ENCODE measurements around the gene SEC22C. TPM values are rescaled to one million over a fixed set of nuclear protein-coding genes. Genes with fewer than 3 reads are reported as not detected.
"Not testable (repeated sequence)": the region's sequence is repeated elsewhere in the genome, so short reads cannot be mapped to it uniquely, and the experiment has no call there.

The SEC22C gene
- total and polyA plus RNA-seq, 2 donors, result 46.0 to 57.8 TPM

DNA sequence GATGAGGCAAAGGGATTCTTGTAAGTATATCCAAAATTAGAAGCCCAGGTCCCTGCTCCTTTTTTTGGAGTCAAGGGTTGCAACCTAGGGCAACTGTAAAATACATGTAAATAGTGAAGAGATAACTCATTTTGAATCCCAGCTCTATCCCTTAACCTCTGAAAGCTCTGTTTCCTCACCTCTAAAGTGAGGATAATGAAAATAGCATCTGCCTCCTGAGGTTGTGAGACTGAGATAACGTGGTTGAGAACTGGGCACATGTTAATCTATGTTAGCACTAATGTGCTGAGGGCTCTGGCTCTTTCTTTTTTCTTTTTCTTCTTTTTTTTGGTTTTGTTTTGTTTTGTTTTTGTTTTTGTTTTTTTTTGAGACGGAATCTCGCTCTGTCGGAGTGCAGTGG lies 13.9 kb upstream of the SEC22C start:
- H3K36me3 ChIP-seq (ENCODE audit: insufficient read depth), result peaks cover 1% of the 10 kb centered on the region
- no peaks in the 10 kb centered on the region for H3K4me1 ChIP-seq (ENCODE audit: insufficient read depth)
- H3K4me3 ChIP-seq (ENCODE audit: low read depth, low read length), result no peak overlapping the region
- DNase-seq (ENCODE audit: extremely low spot score), result no peak
- WGBS, result 83% methylated on average over 4 of the region's 4 CpGs
- H3K27ac ChIP-seq (ENCODE audit: low read depth), result no peak overlapping the region

DNA sequence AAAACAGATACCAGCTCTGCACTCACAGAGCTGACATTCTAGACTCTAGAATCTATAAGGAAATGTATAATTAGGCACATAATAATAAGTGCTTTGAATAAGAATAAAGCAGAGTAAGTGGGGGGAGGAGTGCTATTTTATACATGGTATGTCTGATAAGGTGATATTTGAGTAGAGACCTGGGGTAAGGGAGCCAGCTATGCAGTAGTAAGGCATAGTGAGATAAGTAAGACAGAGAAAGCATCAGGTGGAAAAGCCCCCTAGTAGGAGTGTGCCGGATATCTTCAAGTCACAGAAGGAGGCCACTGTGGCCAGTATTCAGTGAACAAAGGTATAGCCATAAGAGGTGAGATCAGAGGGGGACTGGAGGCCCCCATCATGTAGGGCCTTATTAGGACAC lies 11.9 kb upstream of the SEC22C start:
- 100% methylated on average over 1 of the region's 1 CpG for WGBS
- H3K27ac ChIP-seq (ENCODE audit: low read depth), result no peak overlapping the region

DNA sequence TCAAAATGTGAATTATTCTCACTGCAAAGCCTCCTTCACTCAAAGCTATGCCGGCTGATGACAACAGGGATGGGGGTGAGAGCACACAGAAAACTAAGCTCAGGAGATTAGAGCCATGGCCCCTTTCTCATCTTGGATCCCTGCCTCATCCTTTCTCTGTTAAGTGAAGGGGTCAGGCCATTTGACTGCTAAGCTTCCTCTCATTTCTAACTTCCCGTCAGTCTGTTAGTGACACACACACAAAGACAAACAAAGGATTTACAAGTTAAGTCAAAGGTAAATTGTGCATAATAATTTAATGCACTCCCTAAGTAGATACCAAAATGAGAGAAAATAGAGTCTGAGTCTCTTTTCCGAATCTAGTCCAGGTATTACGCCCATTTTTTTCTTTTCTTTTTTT lies 10.0 kb upstream of the SEC22C start:
- 63% methylated on average over 4 of the region's 4 CpGs for WGBS
- no peak overlapping the region for H3K4me3 ChIP-seq (ENCODE audit: low read depth, low read length)

More for the DNA sequence above, 11.9 kb upstream of the SEC22C start:
- H3K36me3 ChIP-seq (ENCODE audit: insufficient read depth), result peaks cover 1% of the 10 kb centered on the region
- no peak for DNase-seq (ENCODE audit: extremely low spot score)
- no peaks in the 10 kb centered on the region for H3K4me1 ChIP-seq (ENCODE audit: insufficient read depth)
- H3K4me3 ChIP-seq (ENCODE audit: low read depth, low read length), result no peak overlapping the region

DNA sequence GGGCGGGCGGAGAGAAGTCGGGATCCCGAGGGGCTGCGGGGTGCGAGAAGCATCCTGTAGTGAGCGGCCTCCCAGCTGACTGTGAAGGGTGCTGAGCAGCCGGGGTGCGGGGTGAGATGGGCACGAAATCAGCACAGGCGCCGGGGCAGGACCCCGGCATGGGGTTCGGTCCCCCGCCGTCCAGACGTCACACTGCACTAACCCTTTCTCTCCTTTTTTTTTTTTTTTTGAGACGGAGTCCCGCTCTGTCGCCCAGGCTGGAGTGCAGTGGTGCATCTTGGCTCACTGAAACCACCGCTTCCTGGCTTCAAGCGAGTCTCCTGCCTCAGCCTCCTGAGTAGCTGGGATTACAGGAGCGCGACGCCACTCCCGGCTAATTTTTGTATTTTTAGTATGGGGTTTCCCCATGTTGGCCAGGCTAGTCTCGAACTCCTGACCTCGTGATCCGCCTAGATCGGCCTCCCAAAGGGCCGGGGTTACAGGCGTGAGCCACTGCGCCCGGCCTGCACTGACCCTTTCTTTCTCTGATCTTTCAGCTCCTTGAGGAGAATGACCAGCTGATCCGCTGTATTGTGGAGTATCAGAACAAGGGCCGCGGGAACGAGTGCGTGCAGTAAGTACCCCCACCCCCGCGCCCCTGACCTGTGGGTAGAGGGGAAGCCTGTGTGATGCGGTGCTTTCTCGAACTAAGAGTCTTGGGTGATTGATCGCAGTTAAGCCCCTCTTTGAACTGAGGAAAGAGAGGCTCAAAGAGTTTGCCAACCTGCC lies 9.4 kb upstream of the SEC22C start:
- Histone ChIP-seq H3K27ac (ENCODE audit: low read depth) (peak overlapping the region; percentile 83), H3K4me3 (ENCODE audit: low read depth, low read length) (peak overlapping the region; percentile 85), H3K36me3 (ENCODE audit: insufficient read depth) (peaks cover 1% of the 10 kb centered on the region), H3K4me1 (ENCODE audit: insufficient read depth) (no peaks in the 10 kb centered on the region)
- WGBS, result 6% methylated on average over 44 of the region's 44 CpGs
- no peak for DNase-seq (ENCODE audit: extremely low spot score)

More for the DNA sequence above, 10.0 kb upstream of the SEC22C start:
- Histone ChIP-seq H3K27ac (ENCODE audit: low read depth) (no peak overlapping the region), H3K36me3 (ENCODE audit: insufficient read depth) (peaks cover 1% of the 10 kb centered on the region), H3K4me1 (ENCODE audit: insufficient read depth) (no peaks in the 10 kb centered on the region)
- no peak for DNase-seq (ENCODE audit: extremely low spot score)

DNA sequence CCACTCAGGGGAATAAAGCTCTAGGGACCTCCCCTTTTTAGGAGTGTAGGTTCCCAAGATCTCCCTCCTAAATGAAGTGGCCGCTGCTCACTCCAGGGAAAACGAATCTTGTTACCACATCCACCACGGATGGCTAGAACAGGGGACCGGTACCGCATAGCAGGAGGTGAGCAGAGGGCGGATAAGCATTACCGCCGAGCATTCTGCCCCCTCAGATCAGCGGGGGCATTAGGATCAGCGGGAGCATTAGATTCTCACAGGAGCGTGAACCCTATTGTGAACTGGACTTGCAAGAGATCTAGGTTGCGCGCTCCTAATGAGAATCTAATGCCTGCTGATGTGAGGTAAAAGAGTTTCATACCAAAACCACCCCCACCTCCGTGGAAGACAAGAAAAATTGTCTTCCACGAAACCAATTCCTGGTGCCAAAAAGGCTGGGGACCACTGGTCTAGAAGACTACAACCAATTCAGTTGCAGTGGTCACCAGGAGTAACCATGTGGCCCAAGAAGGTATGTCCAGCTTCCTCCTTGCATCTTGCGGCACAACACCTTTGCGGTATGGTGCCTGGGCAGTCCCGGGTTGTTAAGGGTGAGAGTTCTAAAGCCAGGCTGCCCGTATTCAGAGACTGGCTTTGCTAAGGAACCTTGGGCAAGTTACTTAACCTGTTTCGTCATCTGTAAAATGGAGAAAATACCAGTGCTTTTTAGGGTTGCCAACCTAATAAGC lies 7.8 kb upstream of the SEC22C start:
- no peaks in the 10 kb centered on the region for H3K4me1 ChIP-seq (ENCODE audit: insufficient read depth)
- no peak overlapping the region for H3K27ac ChIP-seq (ENCODE audit: low read depth)
- 95% methylated on average over 20 of the region's 20 CpGs for WGBS
- peaks cover under 1% of the 10 kb centered on the region for H3K36me3 ChIP-seq (ENCODE audit: insufficient read depth)
- DNase-seq (ENCODE audit: extremely low spot score), result no peak
- H3K4me3 ChIP-seq (ENCODE audit: low read depth, low read length), result no peak overlapping the region

DNA sequence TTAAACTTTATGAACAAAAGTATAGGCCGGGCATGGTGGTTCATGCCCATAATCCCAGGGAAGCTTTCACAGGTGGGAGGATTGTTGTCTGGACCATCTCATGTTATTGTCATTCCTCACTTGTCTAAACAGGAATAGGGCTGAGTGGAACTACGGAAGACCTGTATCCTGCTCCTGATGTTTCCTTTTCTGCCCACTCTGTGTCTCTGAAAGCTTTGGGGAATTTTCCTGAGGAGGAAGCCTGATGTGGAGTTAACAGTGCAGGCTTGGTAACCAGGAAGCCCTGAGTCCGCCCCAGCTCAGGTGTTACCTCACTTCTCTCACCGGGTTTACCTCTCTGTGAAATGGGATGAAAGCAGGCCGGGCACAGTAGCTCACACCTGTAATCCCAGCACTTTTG lies 6.9 kb upstream of the SEC22C start:
- no peak overlapping the region for H3K27ac ChIP-seq (ENCODE audit: low read depth)
- H3K4me3 ChIP-seq (ENCODE audit: low read depth, low read length), result no peak overlapping the region
- no peaks in the 10 kb centered on the region for H3K36me3 ChIP-seq (ENCODE audit: insufficient read depth)
- H3K4me1 ChIP-seq (ENCODE audit: insufficient read depth), result no peaks in the 10 kb centered on the region
- WGBS, result 76% methylated on average over 5 of the region's 5 CpGs
- DNase-seq (ENCODE audit: extremely low spot score), result no peak

DNA sequence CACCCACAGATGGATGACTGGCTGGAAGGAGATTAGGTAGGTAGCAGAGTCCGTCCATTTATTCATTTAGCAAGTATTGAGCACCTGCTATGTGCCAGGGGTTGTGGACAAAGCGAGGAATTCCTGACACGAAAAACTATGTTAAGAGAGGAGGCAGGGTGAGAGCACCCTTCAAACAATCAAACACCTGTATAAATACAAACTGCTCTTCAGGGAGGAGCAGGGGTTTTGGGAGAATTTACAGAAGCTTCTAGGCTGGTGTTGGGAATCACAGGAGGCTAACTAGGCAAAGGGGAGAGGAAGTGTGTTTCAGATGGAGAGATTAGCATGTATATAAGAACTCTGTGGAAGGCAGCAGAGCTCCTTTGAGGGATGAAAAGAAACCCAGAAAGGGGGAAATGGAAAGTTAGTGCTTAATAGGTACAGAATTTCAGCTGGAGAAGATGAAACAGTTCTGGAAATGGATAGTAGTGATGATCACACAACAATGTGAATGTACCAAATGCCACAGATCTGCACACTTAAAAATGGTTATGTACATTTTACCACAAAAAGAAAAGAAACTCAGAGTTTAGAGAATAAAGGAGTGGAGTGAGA lies 805 bp upstream of the SEC22C start:
- Histone ChIP-seq H3K4me3 (ENCODE audit: low read depth, low read length) (peak overlapping the region; percentile 74), H3K36me3 (ENCODE audit: insufficient read depth) (no peaks in the 10 kb centered on the region), H3K27ac (ENCODE audit: low read depth) (peak overlapping the region; percentile 65), H3K4me1 (ENCODE audit: insufficient read depth) (no peaks in the 10 kb centered on the region)
- 1% methylated on average over 3 of the region's 3 CpGs for WGBS
- DNase-seq (ENCODE audit: extremely low spot score), result no peak

DNA sequence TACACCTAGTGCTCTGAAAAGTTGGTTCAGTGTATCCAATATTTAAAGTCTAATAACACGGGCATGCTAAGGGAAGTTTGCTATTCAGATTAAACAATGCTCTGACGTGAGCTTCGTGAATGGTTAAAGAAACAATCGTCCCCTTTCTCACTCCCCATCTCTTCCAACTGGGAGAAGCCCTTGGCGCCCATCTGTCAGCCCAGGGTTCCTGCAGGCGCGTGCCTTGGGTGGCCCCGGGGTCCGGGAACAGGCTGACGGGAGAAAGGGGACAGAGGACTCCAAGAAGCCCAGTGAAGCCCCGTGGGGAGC lies 413 bp downstream of the SEC22C start:
- Histone ChIP-seq H3K36me3 (ENCODE audit: insufficient read depth) (no peaks in the 10 kb centered on the region), H3K4me1 (ENCODE audit: insufficient read depth) (no peaks in the 10 kb centered on the region), H3K27ac (ENCODE audit: low read depth) (peak overlapping the region; percentile 65), H3K4me3 (ENCODE audit: low read depth, low read length) (peak overlapping the region; percentile 74)
- under 1% methylated on average over 11 of the region's 11 CpGs for WGBS
- DNase-seq (ENCODE audit: extremely low spot score), result no peak

DNA sequence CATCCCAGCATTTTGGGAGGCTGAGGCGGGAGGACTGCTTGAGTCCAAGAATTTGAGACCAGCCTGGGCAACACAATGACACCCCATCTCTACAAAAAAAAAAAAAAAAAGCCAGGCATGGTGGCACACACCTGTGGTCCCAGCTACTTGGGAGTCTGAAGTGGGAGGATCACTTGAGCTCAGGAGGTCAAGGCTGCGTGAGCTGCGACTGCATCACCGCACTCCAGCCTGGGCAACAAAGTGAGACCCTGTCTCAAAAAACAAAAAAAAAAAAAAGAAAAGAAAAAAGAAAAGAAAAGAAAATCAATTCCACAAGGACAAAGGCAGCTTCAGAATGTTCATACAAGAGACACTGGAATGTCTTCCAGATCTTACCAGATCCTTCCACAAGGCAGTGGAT lies 2.4 kb downstream of the SEC22C start:
- not testable (repeated sequence) for H3K4me1 ChIP-seq (ENCODE audit: insufficient read depth)
- 98% methylated on average over 4 of the region's 4 CpGs for WGBS

DNA sequence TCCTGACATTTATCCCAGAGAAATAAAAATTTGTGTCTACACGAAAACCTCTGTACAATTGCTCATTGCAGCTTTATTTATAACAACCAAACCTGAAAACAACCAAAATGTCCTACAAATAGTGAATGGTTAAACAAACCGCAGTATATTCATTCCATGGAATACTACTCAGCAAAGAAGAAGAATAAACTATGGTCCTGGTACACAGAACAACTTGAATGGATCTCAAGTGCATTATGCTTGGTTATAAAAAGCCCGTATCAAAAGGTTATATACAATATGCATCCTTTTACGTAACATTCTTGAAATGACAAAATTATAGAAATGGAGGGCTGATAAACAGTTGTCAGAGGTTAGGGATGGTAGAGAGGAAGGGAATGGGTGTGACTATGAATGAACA lies 3.7 kb downstream of the SEC22C start:
- no peak for DNase-seq (ENCODE audit: extremely low spot score)
- WGBS, result 96% methylated on average over 4 of the region's 4 CpGs
- Histone ChIP-seq H3K4me1 (ENCODE audit: insufficient read depth) (no peaks in the 10 kb centered on the region), H3K4me3 (ENCODE audit: low read depth, low read length) (no peak overlapping the region), H3K36me3 (ENCODE audit: insufficient read depth) (no peaks in the 10 kb centered on the region), H3K27ac (ENCODE audit: low read depth) (no peak overlapping the region)

More for the DNA sequence above, 2.4 kb downstream of the SEC22C start:
- DNase-seq (ENCODE audit: extremely low spot score); H3K27ac ChIP-seq (ENCODE audit: low read depth); H3K4me3 ChIP-seq (ENCODE audit: low read depth, low read length); H3K36me3 ChIP-seq (ENCODE audit: insufficient read depth): not testable (repeated sequence)

DNA sequence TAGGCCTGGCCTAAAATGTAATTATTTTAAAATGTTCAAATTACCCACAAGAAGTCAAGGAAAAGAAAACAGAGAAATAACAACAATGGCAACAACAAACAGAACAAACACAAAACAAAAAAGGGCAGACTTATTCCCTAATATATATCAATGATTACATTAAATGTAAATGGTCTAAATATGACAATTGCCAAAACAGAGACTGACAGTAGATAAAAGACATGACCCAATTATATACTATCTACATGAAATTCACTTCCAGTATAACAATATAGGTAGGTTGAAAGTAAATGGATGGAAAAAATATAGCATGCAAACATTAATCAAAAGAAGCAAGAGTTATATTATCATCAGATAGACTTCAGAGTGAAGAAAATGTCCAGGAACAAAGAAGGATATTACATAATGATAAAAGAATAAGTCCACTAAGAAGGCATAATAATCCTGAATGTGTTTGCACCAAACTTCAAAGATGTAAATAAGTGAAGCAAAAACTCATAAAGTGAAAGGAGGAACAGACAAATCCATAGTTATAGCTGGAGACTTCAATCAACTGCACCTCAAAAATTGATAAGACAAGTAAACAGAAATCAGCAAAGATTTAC lies 6.5 kb downstream of the SEC22C start:
- Histone ChIP-seq H3K4me3 (ENCODE audit: low read depth, low read length) (no peak overlapping the region), H3K36me3 (ENCODE audit: insufficient read depth) (no peaks in the 10 kb centered on the region), H3K27ac (ENCODE audit: low read depth) (no peak overlapping the region), H3K4me1 (ENCODE audit: insufficient read depth) (no peaks in the 10 kb centered on the region)
- no peak for DNase-seq (ENCODE audit: extremely low spot score)

DNA sequence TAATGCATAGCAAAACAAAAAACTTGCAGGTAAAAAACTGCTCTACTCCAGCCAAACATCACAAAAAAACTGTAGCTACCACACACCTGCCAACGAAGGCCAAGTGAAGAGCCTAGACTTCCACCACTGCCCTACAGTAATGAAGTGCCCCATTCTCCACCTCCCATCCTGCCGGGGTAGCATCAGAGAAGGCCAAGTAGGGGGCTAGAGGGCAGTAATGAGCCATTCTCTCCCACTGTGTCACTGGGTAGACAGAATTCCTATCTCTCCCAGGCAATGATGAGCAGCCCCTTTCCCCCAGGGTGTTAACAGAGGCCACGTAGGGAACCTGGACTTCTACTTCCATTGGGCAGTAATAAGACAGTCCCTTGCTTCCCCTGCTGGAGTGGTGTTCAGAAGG lies 9.5 kb downstream of the SEC22C start:
- DNase-seq (ENCODE audit: extremely low spot score), result no peak
- WGBS, result 61% methylated on average over 3 of the region's 3 CpGs
- Histone ChIP-seq H3K36me3 (ENCODE audit: insufficient read depth) (no peaks in the 10 kb centered on the region), H3K4me3 (ENCODE audit: low read depth, low read length) (no peak overlapping the region), H3K27ac (ENCODE audit: low read depth) (no peak overlapping the region), H3K4me1 (ENCODE audit: insufficient read depth) (no peaks in the 10 kb centered on the region)

DNA sequence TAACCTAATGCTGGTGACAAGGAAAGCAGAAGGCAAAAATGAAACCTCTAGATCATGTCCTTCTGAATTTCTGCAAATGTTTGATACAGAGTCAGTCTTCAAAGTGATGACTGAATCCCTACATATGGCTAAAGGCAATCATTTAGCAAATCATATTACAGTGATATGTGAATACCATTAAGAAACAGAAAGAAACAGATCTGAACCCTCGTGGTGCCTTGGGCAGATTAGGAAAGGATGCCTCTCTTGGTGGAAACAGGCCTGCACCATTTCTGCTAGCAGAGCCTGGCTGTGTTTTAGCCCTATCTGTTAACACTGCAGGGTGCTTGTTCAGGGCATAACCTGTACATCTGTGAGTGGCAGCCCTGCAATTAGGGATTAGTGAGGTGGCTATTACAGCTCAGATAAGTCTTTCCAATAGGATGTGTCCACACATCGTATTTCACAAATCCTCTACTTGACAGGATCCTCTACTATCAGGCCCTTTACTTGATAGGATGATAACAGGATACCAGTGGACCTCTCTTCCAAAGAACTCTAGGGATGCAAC lies 12.1 kb downstream of the SEC22C start:
- no peaks in the 10 kb centered on the region for H3K4me1 ChIP-seq (ENCODE audit: insufficient read depth)
- no peak overlapping the region for H3K4me3 ChIP-seq (ENCODE audit: low read depth, low read length)
- no peak for DNase-seq (ENCODE audit: extremely low spot score)
- 64% methylated on average over 2 of the region's 2 CpGs for WGBS
- no peaks in the 10 kb centered on the region for H3K36me3 ChIP-seq (ENCODE audit: insufficient read depth)
- H3K27ac ChIP-seq (ENCODE audit: low read depth), result no peak overlapping the region

All from urinary bladder (tissue), 4 donors.